ENCODE measurements around the gene NLGN1.
"Not testable (repeated sequence)": the region's sequence is repeated elsewhere in the genome, so short reads cannot be mapped to it uniquely, and the experiment has no call there.

Gene NLGN1

DNA sequence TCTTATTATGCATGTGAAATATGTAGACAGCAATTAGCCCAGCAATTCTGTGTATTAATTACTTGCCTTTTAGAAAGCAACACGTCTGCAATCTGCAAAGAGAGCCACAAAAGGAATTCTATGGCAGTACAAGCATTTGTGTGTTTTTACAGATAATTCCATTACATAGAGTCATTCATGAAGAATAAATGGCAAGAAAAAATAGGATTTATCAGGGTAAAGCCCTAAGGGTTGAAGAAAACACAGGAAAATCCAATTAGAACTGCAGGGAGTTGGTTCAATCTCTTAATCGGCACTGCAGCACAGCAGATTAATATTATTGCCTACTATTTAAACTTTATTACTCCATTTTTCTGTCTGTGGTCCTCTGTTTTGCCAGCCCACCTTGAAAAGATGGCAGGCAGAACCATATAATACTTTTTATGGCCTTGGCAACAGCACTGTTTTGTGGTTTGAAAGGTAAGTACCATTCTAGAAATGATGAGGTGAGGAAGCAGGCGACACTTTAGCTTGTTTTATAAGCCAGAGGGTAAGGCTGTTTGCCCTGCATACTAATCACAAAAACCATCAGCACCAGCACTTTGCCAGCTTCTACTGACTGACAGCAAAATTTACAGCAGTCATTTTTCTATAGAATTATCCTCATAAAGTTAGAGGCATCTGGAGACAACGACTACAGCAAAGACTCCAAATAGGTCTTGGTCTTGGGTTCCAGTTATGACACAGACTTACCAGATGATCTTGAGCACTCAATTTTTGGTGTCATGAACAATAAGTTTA is 823.4 kb downstream of the NLGN1 start:
- DNase-seq (ENCODE audit: low read depth), result no peak

DNA sequence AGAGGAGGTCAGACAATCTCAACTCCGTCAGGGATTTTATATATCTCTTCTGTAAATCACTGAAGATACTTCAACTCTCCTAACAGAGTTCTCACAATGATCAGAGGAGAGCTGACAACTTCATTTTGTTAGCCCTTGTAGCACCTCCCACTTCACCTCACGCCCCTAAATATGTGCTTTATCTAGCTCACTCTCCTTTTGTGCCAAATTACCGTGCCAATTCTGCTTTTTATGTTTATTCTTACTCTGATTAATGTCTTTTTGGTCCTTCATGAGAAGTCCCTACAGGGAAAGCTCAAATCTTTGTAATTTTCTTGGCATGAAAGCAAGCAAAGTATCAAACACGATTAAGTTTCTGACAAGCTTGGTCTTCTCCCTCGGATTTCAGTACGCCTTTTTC is 825.5 kb downstream of the NLGN1 start:
- no peak for DNase-seq (ENCODE audit: low read depth)

DNA sequence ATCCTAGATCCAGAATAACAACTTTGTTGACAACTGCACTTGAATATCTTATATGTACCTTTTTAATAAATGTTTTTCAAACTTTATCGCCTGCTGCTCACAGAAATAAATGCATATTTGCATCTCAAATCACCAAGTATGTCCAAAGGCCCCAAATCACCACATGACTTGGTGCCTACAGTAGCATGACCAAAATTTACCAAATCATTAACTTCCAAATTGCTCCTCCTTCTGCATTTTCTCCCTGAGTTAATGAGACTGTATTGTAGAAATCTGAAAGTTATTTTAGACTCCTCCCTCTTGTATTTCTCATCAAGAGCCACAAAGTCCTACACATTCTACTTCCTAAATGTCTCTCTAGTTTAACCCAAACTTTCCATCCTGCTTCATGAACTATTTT is 826.1 kb downstream of the NLGN1 start:
- DNase-seq (ENCODE audit: low read depth), result no peak

DNA sequence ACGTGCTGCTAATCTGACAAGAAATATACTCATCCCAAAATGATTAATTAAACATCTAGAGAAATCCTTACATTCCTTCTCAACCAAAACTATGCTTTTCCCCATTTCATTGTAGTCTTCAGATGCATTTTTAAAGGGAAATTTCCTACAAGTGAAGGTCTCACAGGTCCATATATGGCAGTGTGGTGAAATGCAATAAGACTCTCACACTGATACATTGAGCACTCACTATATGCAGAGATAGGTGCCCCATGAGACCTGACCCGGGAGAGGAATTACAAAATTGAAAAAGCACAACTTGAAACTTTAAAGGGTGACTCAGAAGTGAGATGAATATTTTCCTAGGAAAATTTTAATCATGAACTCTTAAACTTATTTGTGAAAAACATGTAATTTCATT is 832.4 kb downstream of the NLGN1 start:
- no peak for DNase-seq (ENCODE audit: low read depth)

DNA sequence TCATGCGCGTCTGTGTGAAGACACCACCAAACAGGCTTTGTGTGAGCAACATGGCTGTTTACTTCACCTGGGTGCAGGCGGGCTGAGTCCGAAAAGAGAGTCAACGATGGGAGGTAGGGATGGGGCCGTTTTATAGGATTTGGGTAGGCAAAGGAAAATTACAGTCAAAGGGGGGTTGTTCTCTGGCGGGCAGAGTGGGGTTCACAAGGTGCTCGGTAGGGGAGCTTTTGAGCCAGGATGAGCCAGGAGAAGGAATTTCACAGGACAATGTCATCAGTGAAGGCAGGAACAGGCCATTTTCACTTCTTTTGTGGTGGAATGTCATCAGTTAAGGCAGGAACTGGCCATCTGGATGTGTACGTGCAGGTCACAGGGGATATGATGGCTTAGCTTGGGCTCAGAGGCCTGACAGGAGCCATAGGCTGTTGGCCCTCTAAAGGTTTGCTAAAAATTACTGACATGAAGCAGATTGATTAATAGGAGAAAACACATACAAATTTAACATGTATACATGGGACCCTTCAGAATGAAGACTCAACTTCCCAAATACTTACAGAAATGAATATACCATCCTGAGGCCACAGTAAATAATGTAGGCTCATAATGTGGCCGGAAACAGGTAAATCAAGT is 834.6 kb downstream of the NLGN1 start:
- not testable (repeated sequence) for DNase-seq (ENCODE audit: low read depth)

DNA sequence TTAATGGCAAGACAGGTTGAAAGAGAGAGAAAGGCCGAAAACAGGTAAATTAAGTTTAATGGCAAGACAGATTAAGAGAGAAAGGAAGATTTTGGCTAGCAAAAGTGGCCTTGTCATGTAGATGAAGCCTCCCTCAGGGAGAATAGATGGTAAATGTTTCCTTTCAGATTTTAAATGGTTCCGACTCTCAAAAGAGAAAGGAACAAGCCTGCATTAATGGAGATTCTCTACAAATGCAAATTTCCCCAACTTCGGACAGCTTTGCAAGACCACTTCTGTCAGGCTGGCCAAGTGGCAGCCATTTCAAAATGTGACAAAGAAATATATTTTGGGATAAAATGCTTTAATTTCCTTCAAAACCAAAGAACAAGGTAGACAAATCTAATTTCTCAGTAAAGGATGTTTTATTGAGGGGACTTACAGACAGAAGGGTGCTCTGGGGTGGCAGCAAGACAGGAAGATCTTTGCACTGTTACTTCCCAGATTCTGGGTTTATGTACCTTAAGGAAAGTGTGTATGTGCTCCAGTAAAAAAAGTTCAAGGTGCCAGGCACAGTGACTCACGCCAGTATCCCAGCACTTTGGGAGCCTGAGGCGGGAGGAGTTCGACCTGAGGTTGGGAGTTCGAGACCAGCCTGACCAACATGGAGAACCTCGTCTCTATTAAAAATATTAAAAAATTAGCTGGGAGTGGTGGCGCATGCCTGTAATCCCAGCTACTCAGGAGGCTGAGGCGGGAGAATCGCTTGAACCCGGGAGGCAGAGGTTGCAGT is 835.3 kb downstream of the NLGN1 start:
- DNase-seq (ENCODE audit: low read depth), result no peak

DNA sequence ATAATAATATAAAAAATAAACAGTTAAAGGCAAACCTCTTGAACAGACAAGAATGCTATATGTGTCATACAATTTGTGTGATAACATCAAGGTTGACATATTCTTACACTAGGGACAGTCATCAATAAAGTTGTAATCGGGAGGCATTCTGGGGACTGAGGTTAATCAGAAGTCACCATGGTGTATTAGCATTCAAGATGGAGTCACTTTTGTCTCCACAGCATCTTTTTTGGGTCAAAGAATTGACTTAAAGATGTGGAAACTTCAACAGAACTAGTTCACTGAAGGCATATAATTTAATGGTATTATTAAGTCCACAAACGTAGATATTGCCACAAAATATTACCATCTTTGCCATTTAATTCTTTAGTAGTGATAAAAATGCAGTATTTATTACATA is 836.0 kb downstream of the NLGN1 start:
- no peak for DNase-seq (ENCODE audit: low read depth)

DNA sequence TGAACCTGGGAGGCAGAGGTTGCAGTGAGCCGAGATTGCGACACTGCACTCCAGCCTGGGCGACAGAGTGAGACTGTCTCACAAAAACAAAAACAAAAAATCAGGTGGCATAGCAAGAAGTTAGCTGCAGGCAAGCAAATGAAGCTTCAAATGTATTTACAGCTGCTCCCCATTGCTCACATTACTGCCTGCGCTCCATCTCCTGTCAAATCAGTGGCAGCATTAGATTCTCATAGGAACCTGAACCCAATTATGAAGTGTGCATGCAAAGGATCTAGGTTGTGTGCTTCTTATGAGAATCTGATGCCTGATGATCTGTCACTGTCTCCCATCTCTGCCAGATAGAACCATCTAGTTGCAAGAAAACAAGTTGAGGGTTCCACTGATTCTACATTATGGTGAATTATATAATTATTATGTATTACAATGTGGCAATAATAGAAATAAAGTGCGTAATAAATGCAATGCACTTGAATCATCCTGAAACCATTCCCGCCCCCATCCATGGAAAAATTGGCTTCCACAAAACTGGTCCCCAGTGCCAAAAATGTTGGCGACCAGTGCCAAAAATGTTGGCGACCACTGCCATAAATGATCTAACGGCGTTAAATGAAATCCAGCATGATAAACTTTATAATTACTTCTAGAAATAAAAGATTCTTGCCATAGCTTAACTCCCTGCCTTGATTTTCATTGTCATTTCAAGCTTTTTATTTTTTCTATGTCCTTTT is 844.9 kb downstream of the NLGN1 start:
- DNase-seq (ENCODE audit: low read depth), result no peak

DNA sequence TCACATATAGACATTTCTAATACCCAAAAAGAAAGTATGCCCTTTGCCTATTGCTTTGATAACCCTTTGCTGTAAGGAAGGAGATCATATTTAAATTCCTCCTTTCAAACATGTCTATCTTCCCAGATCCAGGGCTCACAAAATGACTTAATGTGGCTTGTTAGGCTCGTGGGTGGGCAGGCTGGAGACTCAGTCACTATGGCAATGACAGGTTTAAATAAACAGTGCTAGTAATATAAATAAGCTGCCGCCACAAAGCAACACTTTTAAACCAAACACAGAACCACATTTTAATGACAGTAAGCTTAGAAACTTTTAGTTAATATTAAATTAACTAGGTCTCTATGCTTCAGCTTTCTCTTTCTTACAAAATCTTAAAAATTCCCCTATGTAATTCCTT is 845.6 kb downstream of the NLGN1 start:
- DNase-seq (ENCODE audit: low read depth), result no peak

DNA sequence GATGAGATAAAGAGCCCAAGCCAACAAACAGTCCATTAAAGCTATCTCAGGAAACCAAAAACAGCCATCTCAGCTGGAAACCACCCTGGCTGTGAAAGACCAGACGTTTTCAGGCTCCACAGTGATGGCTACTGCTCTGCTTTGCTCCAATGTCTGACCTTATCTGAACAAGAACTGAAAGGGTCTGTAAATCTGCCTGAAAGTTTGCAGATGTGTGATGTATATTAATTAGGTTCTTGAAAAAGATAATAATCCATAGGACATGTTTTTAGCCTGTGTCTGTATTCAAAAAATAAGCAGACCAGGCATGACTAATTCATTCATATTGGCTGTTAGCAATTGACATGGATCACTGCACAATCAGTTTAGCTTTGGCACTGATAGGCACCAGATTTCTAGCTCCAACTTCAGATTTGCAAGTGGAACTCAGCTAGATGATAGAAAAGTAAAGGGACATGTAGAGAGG is 850.2 kb downstream of the NLGN1 start:
- no peak for DNase-seq (ENCODE audit: low read depth)

DNA sequence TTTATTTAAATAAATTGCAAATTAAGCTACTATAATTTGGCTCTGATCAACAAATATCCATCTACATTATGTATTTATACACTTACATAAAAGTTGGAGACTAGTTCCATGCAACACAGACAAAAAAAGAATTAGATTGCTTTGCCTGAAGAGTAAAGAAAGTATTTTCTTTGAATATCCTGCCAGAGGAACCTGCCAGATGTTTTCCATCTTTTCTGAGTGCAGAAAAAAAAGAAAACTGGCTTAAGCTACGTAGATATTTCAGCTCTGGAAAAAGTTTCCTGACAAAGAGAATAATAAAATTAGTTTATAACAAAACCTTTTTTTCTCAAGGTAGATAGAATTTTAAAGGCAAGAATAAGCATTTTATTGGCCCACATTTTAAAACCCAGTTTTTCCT is 854.1 kb downstream of the NLGN1 start:
- DNase-seq (ENCODE audit: low read depth), result no peak

DNA sequence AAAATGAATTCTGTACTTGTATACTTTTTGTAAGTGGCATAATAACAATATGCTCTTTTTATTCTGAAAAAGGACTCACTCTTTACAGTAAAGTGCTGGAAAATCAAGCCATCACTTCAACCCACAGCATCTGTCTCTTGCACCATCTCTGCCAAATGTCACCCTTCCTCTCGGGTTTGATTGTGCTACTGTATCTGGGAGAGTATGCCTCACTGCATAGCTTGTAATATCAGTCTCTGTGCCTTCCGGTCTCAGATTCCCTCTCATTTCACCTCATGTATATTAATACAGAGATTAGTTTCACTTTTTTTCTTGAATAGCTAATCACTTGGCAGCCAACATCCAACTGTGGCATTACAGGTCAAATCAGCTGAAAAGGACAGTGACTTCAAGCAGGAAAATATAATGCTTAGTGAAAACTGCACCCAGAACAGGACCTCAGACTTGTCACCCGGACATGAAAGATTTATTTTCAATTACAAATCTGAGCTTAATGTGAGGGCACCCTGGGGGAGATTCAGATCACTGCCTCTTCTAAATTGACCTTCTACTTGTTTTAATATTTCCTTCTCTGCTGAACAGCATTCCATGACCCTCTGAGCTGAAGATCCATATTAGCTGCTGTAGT is 855.8 kb downstream of the NLGN1 start:
- no peak for DNase-seq (ENCODE audit: low read depth)

DNA sequence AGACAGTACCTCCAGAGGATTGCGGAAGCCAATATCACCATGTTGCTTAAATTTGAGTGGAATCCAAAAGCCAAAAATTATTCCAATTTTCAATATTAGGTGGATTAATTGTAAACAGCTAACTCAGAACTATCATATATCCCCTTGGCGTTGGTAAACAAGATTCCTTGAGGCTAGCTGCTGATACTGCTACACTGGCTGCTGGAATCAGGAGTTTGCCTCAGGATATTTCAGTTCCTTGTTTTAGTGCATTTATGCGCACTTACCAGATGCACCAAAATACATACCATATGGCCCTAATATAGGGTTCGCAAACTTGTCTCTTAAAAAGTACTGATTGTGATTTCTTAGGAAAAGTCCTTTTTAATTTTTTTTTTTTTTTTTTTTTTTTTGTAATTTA is 856.4 kb downstream of the NLGN1 start:
- DNase-seq (ENCODE audit: low read depth), result no peak

DNA sequence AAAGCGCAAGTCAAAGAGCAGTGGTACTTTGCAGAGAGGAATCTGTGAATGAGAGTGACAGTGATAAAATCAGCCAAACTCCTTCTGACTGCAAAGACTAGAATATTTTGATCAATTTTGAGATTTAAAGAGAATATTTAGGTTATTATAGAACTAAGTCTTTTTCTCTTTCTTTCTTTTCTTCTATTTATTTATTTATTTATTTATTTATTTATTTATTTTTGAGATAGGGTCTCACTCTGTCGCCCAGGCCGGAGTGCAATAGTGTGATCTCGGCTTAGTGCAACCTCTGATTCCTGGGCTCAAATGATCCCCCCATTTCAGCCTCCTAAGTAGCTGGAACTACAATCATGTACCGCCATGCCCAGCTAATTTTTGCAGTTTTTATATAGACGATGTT is 857.9 kb downstream of the NLGN1 start:
- DNase-seq (ENCODE audit: low read depth), result no peak

DNA sequence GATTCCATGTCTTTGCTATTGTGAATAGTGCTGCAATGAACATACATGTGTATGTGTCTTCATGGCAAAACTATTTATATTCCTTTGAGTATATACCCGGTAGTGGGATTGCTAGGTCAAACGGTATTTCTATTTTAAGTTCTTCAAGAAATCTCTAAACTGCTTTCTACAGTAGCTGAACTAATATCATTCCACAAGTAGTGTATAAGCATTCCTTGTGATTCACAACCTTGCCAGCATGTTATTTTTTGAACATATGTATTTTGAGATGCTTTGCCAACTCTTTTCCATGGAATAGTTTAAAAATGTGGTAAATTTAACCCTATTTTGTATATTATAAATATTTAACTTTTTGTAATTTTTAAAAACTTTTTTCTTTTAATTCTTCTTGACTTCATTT is 868.9 kb downstream of the NLGN1 start:
- no peak for DNase-seq (ENCODE audit: low read depth)

DNA sequence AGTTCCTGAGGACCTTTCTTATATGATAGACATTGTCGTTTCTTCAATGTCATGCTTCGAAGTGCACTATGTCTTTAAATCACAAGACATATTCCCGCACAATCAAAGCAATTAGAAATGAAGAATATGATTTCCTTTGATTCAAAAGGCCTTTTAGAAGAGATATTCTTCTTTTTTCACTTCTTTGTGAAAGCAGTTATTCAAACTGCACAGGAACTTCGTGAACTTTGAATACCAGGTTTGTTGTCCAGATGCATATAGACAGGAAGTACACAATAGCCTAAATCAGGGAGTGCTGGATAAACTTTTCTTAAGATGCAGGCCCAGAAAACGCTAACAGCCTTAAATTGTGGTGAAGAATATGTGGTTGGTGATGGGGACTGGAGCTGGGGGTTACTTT is 870.5 kb downstream of the NLGN1 start:
- DNase-seq (ENCODE audit: low read depth), result no peak

DNA sequence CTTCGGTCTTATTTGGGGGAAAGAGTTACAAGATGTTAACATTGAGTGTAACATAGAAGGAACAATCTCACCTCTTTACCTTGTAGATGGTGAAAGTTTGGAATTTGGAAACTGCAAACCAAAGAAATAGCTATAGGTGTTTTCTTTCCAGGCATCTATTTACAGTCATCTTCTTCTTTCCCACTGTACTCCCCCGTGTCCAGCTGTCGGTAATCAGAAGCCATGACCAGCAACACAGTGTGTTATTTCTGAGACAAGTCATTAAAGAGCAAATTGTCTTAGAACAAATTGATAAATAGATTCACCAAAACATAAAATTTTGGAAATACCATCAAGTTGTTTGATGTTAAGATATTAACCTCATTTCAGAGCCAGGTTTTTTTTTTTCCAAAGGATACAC is 871.0 kb downstream of the NLGN1 start:
- no peak for DNase-seq (ENCODE audit: low read depth)

DNA sequence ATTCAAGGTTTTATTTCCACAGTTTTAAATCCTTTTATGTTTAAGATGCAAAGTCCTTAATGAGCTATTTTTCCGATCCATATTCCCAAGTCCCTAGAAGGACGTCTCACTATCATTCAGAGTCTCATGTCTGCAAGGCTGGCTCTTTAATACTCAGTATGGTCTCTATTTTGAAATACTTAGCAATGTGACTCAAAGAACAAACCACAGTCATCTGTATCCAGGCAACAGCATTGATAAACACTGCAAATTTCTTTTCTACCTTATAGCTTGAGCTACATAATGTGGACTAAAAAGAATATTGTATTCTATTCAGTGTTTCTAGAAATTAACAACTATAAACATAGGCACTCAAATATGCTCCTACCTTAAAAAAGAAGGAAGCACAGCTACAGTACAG is 873.3 kb downstream of the NLGN1 start:
- DNase-seq (ENCODE audit: low read depth), result no peak

DNA sequence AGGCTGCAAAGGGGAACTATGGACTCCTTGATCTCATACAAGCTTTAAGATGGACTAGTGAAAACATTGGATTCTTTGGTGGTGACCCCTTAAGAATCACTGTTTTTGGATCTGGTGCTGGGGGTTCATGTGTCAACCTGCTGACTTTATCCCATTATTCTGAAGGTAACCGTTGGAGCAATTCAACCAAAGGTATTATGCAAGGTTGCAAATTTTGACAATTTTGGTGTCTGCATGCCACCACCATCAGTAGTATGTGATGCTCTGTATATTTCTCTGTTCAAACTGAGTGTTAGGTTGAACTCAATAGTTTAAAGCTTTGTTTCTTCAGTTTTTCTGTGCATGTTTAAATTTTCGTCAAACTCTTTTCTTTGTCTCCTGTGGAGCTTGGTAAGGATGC is 877.8 kb downstream of the NLGN1 start:
- DNase-seq (ENCODE audit: low read depth), result no peak

DNA sequence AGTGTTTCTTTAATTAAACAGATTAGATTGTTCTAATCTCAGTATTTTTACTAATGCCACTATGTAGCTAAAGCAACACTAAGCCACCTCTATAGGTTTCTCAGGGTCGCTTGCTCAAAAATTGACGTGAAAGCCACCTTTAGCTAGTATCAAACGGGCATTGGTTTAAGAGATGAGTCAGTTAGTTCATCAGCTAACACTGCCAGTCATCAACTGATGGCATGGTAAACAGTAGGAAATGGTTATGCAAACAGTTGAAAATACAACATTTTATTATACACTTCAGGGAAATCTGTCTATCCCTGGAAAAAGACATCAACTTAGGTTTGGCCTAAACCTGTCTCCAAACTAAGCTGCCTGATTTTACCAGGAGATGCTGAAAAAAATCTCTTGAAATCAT is 879.3 kb downstream of the NLGN1 start:
- DNase-seq (ENCODE audit: low read depth), result no peak

DNA sequence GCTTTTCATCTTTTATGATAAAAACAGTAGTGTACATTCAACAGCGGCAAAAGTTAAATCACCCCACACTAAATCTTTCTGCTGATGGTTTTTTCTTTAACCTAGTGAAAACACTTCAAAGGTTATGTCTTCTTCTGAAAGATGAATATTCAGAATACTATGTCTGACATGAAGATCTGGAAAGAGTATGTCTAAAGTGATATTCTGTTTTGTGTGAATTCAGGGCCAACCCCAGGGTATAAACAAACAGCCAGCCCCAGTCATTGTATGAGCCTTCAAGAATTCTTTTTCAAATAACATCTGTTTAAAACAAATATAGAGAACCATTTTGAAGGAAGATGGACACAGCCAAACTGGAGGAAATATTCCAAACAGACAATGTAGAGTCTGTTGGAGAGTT is 880.5 kb downstream of the NLGN1 start:
- DNase-seq (ENCODE audit: low read depth), result no peak

DNA sequence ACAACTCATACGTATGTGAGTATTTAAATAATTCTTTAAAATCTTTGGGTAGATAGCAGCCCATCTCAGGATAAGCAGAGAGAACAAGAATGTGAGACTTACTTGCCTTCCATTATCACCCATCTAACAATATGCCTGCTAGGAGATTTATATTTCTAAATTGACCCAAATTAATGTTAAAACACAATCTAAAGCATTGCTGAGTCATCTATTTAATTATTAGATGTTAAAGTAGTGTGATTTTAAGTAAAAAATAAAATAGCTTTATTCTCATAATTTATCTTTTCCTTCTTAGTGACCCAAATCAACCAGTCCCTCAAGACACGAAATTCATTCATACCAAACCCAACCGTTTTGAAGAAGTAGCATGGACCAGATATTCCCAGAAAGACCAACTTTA is 882.6 kb downstream of the NLGN1 start:
- DNase-seq (ENCODE audit: low read depth), result no peak

Measured in stimulated activated CD8-positive, alpha-beta memory T cell treated with anti-CD3 and anti-CD28 coated beads, Interleukin-12 subunit alpha, Interleukin-12 subunit beta, amount 100 ng/mL, for 1 hour (primary cell).